NCI-H748 treated with DMSO at 0.1 percent for 48 hours (cell line): Measurements from ENCODE around the gene ZSWIM8.
"Not testable (repeated sequence)": the region's sequence is repeated elsewhere in the genome, so short reads cannot be mapped to it uniquely, and the experiment has no call there.

Experiments used
- DNase-seq: peaks from one replicate; lab custom pipeline; 2025; lab: John Stamatoyannopoulos, UW

Gene ZSWIM8

DNA sequence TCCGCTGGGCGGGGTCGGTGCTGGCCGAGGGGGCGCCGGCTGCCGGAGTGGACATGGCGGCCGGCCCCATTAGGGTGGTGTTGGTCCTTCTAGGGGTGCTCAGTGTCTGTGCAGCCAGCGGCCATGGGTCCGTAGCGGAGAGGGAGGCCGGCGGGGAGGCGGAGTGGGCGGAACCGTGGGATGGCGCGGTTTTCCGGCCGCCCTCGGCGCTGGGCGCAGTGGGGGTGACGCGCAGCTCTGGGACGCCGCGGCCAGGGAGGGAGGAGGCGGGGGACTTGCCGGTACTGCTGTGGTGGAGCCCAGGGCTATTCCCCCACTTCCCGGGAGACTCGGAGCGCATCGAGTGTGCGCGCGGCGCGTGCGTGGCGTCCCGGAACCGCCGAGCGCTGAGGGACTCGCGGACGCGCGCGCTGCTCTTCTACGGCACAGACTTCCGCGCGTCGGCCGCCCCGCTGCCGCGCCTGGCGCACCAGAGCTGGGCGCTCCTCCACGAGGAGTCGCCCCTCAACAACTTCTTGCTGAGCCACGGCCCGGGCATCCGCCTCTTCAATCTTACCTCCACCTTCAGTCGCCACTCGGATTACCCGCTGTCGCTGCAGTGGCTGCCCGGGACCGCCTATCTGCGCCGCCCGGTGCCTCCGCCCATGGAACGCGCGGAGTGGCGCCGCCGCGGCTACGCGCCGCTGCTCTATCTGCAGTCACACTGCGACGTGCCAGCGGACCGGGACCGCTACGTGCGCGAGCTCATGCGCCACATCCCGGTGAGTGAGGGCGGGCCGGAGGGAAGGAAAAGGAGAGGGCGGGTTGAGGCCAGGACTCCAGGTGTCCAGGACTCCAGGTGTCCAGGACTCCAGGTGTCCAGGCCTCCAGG, 12.9 kb upstream of the ZSWIM8 start:
- DNase-seq = peak; percentile 48

DNA sequence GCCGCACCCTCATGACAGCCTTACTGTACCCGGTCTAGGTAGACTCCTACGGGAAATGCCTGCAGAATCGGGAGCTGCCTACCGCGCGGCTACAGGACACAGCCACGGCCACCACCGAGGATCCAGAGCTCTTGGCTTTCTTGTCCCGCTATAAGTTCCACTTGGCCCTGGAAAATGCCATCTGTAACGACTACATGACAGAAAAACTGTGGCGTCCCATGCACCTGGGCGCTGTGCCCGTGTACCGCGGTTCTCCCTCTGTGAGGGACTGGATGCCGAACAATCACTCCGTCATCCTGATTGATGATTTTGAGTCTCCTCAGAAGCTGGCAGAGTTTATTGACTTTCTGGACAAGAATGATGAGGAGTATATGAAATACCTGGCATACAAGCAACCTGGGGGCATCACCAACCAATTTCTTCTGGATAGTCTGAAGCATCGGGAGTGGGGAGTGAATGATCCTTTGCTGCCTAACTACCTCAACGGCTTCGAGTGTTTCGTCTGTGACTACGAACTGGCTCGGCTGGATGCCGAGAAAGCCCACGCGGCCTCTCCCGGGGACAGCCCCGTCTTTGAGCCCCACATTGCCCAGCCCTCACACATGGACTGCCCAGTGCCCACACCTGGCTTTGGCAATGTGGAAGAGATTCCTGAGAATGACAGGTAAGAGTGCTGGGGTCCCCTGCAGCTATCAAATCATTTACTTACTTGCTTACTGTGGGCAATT, 12.1 kb upstream of the ZSWIM8 start:
- no peak for DNase-seq

DNA sequence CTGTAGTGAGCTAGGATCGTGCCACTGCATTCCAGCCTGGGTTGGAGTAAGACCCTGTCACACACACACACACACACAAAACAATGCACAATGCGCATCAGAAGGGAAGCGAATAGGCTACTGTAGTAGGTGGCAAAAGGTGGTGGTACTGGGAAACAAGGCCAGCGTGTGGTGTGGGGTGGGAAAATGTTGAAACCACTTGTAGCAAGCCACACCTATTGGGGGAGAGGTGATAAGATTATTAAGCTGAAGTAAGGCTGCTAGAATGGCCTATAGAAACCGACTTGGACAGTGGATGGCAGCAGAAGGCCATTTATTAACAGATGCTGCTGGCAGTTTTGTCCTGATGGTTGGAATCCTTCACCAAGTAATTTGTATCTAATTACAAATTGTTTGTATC, 10.8 kb upstream of the ZSWIM8 start:
- no peak for DNase-seq

DNA sequence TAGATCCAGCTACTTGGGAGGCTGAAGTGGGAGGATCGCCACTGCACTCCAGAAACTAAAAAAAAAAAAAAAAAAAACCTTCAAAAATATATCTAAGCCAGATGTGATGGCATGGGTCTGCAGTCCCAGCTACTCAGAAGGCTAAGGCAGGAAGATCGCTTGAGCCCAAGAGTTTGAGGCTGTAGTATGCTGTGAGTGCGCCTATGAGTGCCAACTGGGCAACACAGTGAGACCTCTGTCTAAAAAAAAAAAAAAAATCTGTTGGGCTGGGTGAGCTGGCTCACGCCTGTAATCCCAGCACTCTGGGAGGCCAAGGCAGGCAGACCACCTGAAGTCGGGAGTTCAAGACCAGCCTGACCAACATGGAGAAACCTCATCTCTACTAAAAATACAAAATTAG, 6.4 kb upstream of the ZSWIM8 start:
- DNase-seq = no peak

DNA sequence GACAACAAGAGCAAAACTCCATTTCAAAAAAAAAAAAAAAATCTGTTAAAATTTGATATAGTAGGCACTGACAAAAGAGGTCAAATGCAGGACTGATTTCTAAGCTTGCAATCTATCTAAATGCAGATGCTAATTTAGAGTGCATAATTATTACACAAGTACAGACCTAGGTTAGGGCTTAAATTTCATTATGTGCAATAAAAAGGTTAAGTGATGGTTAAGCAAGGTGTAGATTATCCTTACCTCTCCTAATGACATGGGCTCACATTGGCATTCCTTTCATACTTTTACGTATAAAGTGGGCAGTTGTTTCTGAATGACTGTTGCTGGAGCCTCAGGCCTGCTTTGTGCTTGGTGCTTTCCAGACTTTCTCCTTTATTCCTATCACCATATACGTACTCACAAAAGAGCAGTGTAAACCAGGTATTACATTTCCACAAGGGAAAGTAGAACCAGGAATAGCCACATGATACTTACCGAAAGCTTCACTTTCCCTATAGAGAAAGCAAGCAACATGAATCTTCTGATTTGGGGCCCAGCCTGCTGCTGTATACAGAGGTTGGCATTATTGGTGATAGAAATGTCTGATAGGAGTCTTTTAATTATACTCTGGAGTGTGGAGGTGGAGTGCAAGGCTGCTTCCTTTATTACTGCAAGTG, 5.7 kb upstream of the ZSWIM8 start:
- DNase-seq = no peak

DNA sequence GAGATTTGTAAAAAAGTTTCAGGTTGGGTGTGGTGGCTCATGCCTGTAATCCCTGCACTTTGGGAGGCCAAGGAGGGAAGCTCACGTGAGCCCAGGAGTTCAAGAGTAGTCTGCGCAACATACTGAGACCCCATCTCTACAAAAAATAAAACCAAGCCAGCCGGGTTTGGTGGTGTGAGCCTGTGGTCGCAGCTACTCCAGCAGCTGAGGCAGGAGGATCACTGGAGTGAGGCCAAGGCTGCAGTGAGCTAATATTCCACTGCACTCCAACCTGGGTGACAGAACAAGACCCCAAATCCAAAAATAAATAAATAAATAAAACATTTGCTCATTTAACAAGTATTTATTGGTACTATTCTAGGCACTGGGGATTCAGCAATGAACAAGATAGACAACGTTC, 5.1 kb upstream of the ZSWIM8 start:
- no peak for DNase-seq

DNA sequence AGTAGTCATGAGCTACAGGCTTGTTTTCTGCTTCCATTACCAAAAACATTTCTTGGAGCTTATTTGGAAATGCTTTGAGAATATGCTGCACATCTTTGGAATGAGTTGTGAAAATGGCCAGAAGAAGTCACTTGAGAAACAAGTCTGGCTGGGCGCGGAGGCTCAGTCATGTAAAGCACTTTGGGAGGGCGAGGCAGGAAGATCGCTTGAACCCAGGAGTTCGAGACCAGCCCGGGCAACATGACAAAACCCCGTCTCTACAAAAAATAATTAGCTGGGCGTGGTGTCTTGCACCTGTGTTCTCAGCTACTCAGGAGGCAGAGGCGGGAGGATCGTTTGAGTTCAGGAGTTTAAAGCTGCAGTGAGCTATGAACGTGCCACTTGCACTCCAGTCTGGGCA, 4.4 kb upstream of the ZSWIM8 start:
- no peak for DNase-seq

DNA sequence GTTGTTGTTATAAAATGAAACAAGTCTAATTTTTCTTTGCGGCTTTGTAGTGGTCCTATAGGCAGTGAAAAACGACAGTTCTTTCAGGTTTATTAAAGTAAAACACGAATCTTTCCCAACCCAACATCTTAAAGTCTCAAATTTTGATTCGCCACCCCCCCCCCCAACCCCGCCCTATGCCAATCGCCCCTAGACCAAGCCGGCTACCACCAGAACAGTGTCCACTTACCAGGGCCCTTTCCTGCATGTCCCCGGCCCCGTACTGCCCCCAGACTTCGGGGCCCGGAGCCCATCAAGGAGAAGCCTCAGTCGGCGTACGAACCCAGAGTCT, 3.9 kb upstream of the ZSWIM8 start:
- DNase-seq = no peak

DNA sequence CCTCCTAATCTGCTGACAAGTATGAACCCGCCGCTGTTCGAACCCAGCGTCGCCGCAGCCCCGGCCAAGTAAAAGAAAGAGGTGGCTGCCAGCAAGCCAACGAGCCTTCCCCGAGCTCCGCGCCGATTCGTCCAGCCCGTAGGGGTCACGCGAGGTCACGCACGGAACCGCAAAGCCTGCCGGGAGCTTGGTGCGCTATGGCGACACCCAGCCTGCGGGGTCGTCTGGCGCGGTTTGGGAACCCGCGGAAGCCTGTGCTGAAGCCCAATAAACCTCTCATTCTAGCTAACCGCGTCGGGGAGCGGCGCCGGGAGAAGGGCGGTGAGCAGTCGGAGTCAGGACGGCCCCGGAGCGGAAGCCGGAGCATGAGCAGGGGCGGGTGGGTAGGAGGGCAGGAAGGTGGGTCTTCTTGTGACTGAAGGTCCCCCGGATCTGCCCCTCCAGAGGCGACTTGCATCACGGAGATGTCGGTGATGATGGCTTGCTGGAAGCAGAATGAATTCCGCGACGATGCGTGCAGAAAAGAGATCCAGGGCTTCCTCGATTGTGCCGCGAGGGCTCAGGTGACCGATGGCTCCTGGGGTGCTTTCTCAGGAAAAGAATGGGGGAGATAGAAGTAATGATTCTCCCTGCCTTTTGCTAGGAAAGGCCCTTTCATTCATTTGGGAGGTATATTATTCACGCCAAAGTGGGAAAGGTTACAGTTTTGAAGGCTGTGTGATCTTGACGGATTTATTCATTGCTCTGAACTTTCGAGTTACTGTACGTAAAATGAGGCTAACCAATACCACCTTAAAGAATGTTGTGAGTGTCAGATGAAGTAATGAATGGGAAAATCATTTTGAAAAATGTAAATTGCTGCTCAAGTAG, 3.3 kb upstream of the ZSWIM8 start, which contains the start of gene CHCHD1:
Gene CHCHD1 (plus strand): TSS at position 170 of the 870 bp plus-strand sequence. CDS start 28 bp downstream, at position 198.
- DNase-seq = peak; percentile 23

DNA sequence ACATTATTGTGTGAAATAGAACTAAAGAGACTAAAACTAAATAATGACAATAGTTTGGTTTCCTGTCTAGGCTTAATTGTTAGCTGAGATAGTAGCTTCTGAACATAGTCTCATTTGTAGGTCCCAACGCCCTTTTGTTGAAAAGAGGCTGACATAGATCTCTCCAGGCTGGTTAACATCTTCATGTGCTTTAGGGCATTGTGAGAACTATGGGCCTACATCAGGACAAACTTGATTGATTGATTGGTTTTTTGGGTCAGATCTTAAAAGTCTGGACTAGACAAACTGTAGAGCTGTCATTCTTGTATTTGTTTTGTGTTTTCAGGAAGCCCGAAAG, 2.7 kb upstream of the ZSWIM8 start:
- no peak for DNase-seq

DNA sequence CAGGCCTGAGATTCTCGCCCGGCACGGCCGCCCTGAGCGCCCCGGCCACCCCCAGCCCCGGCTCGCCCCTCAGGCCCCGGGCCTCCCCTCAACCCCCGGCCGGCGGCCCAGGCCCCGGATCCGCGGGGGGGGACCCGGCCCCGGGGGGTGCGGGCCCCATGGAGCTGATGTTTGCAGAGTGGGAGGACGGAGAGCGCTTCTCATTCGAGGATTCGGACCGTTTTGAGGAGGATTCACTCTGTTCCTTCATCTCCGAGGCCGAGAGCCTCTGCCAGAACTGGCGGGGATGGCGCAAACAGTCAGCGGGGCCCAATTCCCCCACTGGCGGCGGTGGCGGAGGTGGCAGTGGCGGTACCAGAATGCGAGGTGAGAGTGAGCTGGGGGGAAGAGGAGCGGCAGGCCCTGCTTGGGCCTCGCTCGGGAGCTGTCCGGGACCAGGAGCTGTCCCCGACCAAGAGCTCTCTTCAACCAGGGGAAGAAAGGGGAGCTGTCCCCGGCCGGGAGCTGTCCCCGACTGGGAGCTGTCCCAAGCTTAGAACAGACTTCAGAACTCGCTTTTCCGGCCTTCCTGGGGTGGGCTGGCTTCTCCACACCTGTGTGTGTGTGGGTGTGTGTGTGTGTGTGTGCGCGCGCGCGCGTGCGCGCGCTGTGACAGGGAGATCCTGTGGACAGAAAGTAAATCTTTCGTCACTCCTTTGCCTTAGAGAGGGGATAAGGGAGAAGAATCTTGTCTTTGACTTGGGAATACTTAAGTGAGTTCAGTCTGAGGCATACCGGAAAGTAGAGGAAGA, 510 bp downstream of the ZSWIM8 start:
- DNase-seq = no peak

DNA sequence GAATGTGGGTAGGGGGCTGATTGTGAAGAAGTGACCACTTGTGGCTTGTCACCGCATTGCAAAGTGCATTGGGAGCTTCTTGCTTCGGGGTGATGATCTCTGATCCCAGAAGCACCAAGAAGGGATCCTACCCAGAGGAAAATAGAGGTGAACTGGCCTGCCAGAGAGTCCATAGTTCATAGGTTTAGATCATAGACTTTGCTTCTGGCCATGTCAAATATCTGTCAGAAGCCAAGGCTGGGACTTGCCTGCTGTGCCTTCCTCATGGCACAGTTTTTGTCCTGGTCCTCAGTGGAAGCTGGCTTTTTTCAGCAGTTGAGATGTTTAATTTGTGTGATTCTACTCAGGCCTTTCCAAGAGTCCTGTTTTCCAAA, 1.1 kb downstream of the ZSWIM8 start:
- DNase-seq = no peak

DNA sequence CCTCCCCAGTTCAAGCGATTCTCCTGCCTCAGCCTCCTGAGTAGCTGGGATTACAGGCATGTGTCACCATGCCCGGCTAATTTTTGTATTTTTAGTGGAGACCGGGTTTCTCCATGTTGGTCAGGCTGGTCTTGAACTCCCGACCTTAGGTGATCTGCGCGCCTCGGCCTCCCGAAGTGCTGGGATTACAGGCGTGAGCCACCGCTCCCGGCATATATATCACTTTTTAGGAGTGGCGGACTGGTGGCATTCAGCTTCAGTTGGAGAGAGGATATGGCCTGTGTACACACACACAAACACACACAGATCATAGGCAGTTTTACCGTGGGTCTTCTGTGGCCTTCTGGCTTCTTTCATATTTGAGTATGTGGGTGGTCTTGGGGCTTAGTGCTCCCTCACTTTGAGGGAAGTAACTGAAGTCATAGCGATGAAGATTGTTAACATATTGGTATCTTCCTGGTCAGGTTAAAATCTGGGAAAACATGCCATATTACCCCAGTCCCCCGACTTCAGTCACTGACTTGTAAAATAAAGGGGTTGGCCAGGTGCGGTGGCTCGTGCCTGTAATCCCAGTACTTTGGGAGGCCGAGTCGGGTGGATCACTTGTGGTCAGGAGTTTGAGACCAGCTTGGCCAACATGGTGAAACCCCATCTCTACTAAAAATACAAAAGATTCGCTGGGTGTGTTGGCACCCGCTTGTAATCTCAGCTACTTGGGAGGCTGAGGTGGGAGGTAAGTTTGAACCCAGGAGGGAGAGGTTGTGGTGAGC, 1.8 kb downstream of the ZSWIM8 start:
- not testable (repeated sequence) for DNase-seq

DNA sequence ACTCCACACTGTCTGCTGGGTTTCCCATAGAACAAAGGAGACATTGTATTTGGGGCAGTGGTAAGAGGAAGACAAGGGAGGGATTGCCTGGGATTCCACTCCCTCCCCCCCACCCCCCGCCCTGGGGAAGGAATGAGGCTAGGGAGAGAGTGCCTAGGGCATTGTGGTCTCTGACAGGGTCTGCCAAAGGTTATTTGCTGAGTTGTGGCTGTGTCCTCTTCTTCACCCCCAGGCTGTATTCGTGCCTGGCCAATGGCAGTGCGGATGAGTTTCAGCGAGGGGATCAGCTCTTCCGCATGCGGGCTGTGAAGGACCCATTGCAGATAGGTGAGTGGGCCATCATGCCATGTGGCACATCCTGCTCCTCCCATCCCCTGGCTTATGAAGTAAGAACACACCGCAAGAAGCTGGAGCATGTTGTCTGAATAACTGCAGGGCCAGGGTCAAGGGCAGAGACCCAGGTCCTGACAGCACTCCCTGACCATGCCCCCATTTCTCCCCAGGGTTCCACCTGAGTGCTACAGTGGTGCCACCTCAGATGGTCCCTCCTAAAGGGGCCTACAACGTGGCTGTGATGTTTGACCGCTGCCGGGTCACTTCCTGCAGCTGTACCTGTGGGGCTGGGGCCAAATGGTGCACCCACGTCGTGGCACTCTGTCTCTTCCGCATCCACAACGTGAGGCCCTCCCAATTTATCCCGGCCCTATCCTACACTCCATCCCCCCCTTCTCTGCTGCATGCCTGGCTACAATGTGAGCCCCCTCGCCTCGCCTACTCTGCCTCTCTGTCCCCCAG, 3.7 kb downstream of the ZSWIM8 start:
- DNase-seq = no peak

DNA sequence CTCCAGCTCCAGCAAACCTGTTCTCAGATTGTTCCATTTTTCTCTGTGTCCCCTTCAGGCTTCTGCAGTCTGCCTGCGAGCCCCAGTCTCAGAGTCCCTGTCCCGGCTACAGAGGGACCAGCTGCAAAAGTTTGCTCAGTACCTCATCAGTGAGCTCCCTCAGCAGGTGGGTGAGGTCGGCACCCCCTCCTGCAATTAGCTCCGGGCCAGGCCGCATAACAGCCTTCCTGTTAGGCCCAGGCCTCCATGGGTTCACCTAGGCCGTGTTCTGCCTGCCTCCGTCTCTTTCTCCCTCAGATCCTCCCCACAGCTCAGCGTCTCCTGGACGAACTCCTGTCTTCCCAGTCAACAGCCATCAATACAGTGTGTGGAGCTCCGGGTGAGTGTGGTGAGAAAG, 4.3 kb downstream of the ZSWIM8 start:
- no peak for DNase-seq

DNA sequence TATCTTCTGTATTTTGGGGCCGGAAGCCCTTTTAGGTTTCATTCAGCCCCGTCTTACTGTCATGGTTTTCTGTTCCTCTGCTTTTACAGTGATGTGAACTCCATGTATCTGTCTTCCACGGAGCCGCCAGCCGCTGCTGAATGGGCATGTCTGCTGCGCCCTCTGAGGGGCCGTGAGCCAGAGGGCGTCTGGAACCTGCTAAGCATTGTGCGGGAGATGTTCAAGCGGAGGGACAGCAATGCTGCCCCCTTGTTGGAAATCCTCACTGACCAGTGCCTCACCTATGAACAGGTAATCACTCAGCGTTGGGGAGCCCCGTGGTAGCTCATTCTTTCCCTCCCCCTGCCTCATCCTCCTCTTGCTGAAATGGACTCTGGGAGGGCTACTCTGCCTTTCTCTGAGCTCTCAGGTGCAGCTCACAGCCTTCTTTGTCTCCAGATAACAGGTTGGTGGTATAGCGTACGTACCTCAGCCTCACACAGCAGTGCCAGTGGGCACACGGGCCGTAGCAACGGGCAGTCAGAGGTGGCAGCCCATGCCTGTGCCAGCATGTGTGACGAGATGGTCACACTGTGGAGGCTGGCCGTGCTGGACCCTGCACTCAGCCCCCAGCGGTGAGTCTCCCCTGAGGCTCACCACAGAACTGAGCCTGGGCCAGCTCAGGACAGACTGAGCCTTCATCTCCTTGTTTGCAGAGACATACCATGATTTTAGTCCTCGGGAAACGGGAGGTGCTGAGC, 5.7 kb downstream of the ZSWIM8 start:
- DNase-seq = no peak

DNA sequence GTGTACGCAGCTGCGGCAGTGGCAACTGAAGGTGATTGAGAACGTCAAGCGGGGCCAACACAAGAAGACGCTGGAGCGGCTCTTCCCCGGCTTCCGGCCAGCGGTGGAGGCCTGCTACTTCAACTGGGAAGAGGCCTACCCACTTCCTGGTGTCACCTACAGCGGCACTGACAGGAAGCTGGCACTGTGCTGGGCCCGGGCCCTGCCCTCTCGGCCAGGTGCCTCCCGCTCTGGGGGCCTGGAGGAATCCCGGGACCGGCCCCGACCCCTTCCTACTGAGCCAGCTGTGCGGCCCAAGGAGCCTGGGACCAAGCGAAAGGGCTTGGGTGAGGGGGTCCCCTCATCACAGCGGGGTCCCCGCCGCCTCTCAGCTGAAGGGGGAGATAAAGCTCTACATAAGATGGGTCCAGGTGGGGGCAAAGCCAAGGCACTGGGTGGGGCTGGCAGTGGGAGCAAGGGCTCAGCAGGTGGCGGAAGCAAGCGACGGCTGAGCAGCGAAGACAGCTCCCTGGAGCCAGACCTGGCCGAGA, 6.5 kb downstream of the ZSWIM8 start:
- no peak for DNase-seq

DNA sequence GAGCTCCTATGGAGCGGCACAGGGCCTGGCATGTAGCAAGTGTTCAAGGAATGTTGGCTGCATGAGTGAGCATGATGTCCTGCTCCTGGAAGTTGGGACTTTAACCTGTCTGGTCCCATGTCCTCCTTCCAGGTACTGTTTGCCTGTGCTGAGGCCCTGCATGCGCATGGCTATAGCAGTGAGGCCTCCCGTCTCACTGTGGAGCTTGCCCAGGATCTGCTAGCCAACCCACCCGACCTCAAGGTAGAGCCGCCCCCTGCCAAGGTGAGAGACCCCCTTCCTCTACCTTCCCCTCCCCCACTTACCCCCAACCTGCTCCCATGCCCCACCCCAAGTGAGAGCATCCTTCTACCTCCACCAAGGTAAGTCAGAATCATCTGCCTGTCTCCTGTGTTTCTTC, 8.1 kb downstream of the ZSWIM8 start:
- no peak for DNase-seq

DNA sequence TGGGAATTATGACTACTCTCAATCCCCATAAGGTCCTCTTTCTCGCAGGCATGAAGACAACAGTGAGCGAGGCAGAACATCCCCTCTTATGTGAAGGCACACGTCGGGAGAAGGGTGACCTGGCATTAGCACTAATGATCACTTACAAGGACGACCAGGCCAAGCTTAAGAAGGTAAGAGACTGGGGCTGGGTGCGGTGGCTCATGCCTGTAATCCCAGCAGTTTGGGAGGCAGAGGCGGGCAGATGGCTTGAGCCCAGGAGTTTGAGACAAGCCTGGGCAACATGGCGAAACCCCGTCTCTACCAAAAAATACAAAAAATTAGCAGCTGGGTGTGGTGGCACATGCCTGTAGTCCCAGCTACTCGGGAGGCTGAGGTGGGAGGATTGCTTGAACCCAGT, 10.1 kb downstream of the ZSWIM8 start:
- DNase-seq = not testable (repeated sequence)
